Left cardiac atrium (tissue), 4 donors: Measurements from ENCODE around the gene ACOXL. TPM values are rescaled to one million over a fixed set of nuclear protein-coding genes. Genes with fewer than 3 reads are reported as not detected.

Source experiments
- ATAC-seq, 2 donors: fragments of 200-7000 bp; cut with Tn5 transposase; one replicate each; pipeline ENCODE4 v1.9.1; 2020; ENCODE audit warnings: mild to moderate bottlenecking in 2 of 2, moderate library complexity in 2 of 2
- DNase-seq: peaks from one replicate; pipeline ENCODE4 v3.0.0-alpha.2; 2020
- intact Hi-C, 2 donors: fragments of 100-400 bp; cut with DNase I; formaldehyde crosslinking; loops; one replicate each; pipeline versions ENCODE4 v1.14.1 to v1.15.1; 2022 to 2023
- total RNA-seq, 2 donors: library from RNA; stranded (reverse); fragmentation: NEBNext Ultra II Directional; extraction: Animal tissue kit (Norgen Biotek cat#: 25700); gene quantifications; one replicate each; pipeline ENCODE4 v1.2.1, GENCODE V29; 2021
- donor health status: DM: no; HTN: yes; CAD: no.
- donor health status: DM: no; HTN: yes; CAD: no; lungs with severe emphysema.
- donor health status: DM: yes; HTN: yes; CAD: no.
- donor health status: Dilated cardiomyopathy.

ACOXL gene
- total RNA-seq, 2 donors from 2014 or later = 0.12 TPM; not detected in 1

GRCh38 chr2:111094691-111095090, 362.3 kb downstream of the ACOXL start:
- ATAC-seq (peak in 1 of 2 donors; percentile 14), DNase-seq (no peak)
- intact Hi-C loops = no loop called here

GRCh38 chr2:111095434-111095833, 363.1 kb downstream of the ACOXL start:
- DNase-seq (no peak), ATAC-seq (peak in 1 of 2 donors; percentile 86)
- intact Hi-C loops = no loop called here

GRCh38 chr2:111099402-111099801, 367.0 kb downstream of the ACOXL start:
- DNase-seq (no peak), ATAC-seq (no peak)
- intact Hi-C loops = no loop called here

GRCh38 chr2:111100087-111100764, 367.9 kb downstream of the ACOXL start:
- intact Hi-C loops = no loop called here
- ATAC-seq = no peak

GRCh38 chr2:111100765-111101162, 368.4 kb downstream of the ACOXL start:
- intact Hi-C loops = no loop called here
- DNase-seq = no peak
- ATAC-seq = no peak

More at GRCh38 chr2:111100087-111100764, 367.9 kb downstream of the ACOXL start:
- DNase-seq = no peak

- no peak for ATAC-seq
- DNase-seq = no peak
- intact Hi-C loops = no loop called here
These were observed 369.2 kb downstream of the ACOXL start for GRCh38 chr2:111101592-111101991.

GRCh38 chr2:111102216-111102615, 369.8 kb downstream of the ACOXL start:
- intact Hi-C loops = no loop called here
- ATAC-seq (no peak), DNase-seq (no peak)

- no peak for DNase-seq
- intact Hi-C loops = loop anchor here in 1 of 2 donors (5.0 kb wide), 1 partner anchor 611 kb away; no protein-coding TSS in a partner anchor
- no peak for ATAC-seq
These were observed 373.6 kb downstream of the ACOXL start for GRCh38 chr2:111105926-111106325.

- intact Hi-C loops = loop anchor here in 1 of 2 donors (5.0 kb wide), 1 partner anchor 611 kb away; no protein-coding TSS in a partner anchor
- DNase-seq (no peak), ATAC-seq (no peak)
These were observed 374.3 kb downstream of the ACOXL start for GRCh38 chr2:111106706-111107105.

GRCh38 chr2:111108745-111109271, 376.4 kb downstream of the ACOXL start:
- intact Hi-C loops = loop anchor here in 1 of 2 donors (5.0 kb wide), 1 partner anchor 608 kb away; no protein-coding TSS in a partner anchor

GRCh38 chr2:111111101-111111755, 378.9 kb downstream of the ACOXL start:
- intact Hi-C loops = no loop called here
- ATAC-seq = no peak
- no peak for DNase-seq

More at GRCh38 chr2:111108745-111109271, 376.4 kb downstream of the ACOXL start:
- no peak for DNase-seq
- ATAC-seq = no peak

GRCh38 chr2:111113838-111114237, 381.5 kb downstream of the ACOXL start:
- intact Hi-C loops = no loop called here
- ATAC-seq (no peak), DNase-seq (no peak)

GRCh38 chr2:111116011-111116746, 383.8 kb downstream of the ACOXL start:
- ATAC-seq = no peak
- intact Hi-C loops = loop anchor here in 1 of 2 donors (5.0 kb wide), 1 partner anchor 304 kb away; no protein-coding TSS in a partner anchor
- DNase-seq = no peak

GRCh38 chr2:111116843-111117597, 384.6 kb downstream of the ACOXL start:
- DNase-seq (peak; percentile 74), ATAC-seq (peak; percentile 46 to 62)
- intact Hi-C loops = loop anchor here in 1 of 2 donors (5.0 kb wide), 1 partner anchor 305 kb away; no protein-coding TSS in a partner anchor

GRCh38 chr2:111117598-111118480, 385.5 kb downstream of the ACOXL start:
- ATAC-seq = peak in 1 of 2 donors; percentile 8
- peak; percentile 46 for DNase-seq
- intact Hi-C loops = loop anchor here in 1 of 2 donors (5.0 kb wide), 1 partner anchor 306 kb away; no protein-coding TSS in a partner anchor

- ATAC-seq (no peak), DNase-seq (peak; percentile 38)
- intact Hi-C loops = loop anchor here in 1 of 2 donors (5.0 kb wide), 1 partner anchor 306 kb away; no protein-coding TSS in a partner anchor
These were observed 386.2 kb downstream of the ACOXL start for GRCh38 chr2:111118481-111118980.
